IMR-90 (cell line): Measurements from ENCODE around the gene SIX5. TPM values are rescaled to one million over a fixed set of nuclear protein-coding genes. Genes with fewer than 3 reads are reported as not detected.

Experiments
- polyA plus RNA-seq, 3 experiments: library from polyadenylated mRNA; depleted of rRNA; stranded (reverse); fragments of >200 nt; gene quantifications; 2 replicates each; pipeline ENCODE4 v1.2.3, GENCODE V29; 2012; ENCODE audit warnings: low replicate concordance in 1 of 3
- total RNA-seq: library from RNA; depleted of rRNA; stranded (reverse); fragments of >200 nt; gene quantifications from 2 replicates; pipeline ENCODE4 v1.2.3, GENCODE V29; 2012; rRNA removed

Gene SIX5
- total and polyA plus RNA-seq, 2 of the 4 experiments (the other 2 are of a cell fraction), result 0.90 to 15.5 TPM

Other genes starting within 250 kb of the SIX5 start
- 3.9 and 5.2 TPM in 2 replicates for gene OPA3, start 184.4 kb downstream of the SIX5 start, total RNA-seq
- 9.6 and 10.9 TPM in 2 replicates for gene OPA3, start 184.4 kb downstream of the SIX5 start, polyA plus RNA-seq (2012; rRNA removed)
- gene GPR4, start 167.0 kb downstream of the SIX5 start, total RNA-seq, result not detected in 2 replicates
- gene GPR4, start 167.0 kb downstream of the SIX5 start, polyA plus RNA-seq (2012; rRNA removed), result 0.02 and 0.04 TPM in 2 replicates
- gene EML2, start 129.9 kb downstream of the SIX5 start, total RNA-seq, result 11.1 and 11.8 TPM in 2 replicates
- gene EML2, start 129.9 kb downstream of the SIX5 start, polyA plus RNA-seq (2012; rRNA removed), result 25.3 and 26.0 TPM in 2 replicates
- gene GIPR, start 101.0 kb downstream of the SIX5 start, total RNA-seq, result 0.18 and 0.28 TPM in 2 replicates
- 0.63 and 1.2 TPM in 2 replicates for gene GIPR, start 101.0 kb downstream of the SIX5 start, polyA plus RNA-seq (2012; rRNA removed)
- 877 and 974 TPM in 2 replicates for gene SNRPD2, start 77.3 kb downstream of the SIX5 start, total RNA-seq
- 587 and 623 TPM in 2 replicates for gene SNRPD2, start 77.3 kb downstream of the SIX5 start, polyA plus RNA-seq (2012; rRNA removed)
- 6.6 and 7.8 TPM in 2 replicates for gene QPCTL, start 76.6 kb downstream of the SIX5 start, total RNA-seq
- 11.5 and 12.1 TPM in 2 replicates for gene QPCTL, start 76.6 kb downstream of the SIX5 start, polyA plus RNA-seq (2012; rRNA removed)
- gene FBXO46, start 38.4 kb downstream of the SIX5 start, total RNA-seq, result 2.2 and 3.0 TPM in 2 replicates
- gene FBXO46, start 38.4 kb downstream of the SIX5 start, polyA plus RNA-seq (2012; rRNA removed), result 6.8 and 7.0 TPM in 2 replicates
- not detected in 2 replicates for gene MEIOSIN, start 35.8 kb downstream of the SIX5 start, total RNA-seq
- gene MEIOSIN, start 35.8 kb downstream of the SIX5 start, polyA plus RNA-seq (2012; rRNA removed), result not detected in 2 replicates
- 7.9 and 10.0 TPM in 2 replicates for gene DMPK, start 13.2 kb upstream of the SIX5 start, total RNA-seq
- gene DMPK, start 13.2 kb upstream of the SIX5 start, polyA plus RNA-seq (2012; rRNA removed), result 48.5 and 50.7 TPM in 2 replicates
- 9.7 and 10.0 TPM in 2 replicates for gene DMWD, start 23.6 kb upstream of the SIX5 start, total RNA-seq
- 28.5 and 33.1 TPM in 2 replicates for gene DMWD, start 23.6 kb upstream of the SIX5 start, polyA plus RNA-seq (2012; rRNA removed)
- gene RSPH6A, start 46.1 kb upstream of the SIX5 start, total RNA-seq, result under 0.01 TPM in 2 replicates
- 0.09 TPM in 1 of 2 replicates, not detected in the other for gene RSPH6A, start 46.1 kb upstream of the SIX5 start, polyA plus RNA-seq (2012; rRNA removed)
- 33.6 and 35.3 TPM in 2 replicates for gene SYMPK, start 93.9 kb upstream of the SIX5 start, total RNA-seq
- gene SYMPK, start 93.9 kb upstream of the SIX5 start, polyA plus RNA-seq (2012; rRNA removed), result 70.0 and 71.5 TPM in 2 replicates
- not detected in 2 replicates for gene FOXA3, start 95.1 kb upstream of the SIX5 start, total RNA-seq
- gene FOXA3, start 95.1 kb upstream of the SIX5 start, polyA plus RNA-seq (2012; rRNA removed), result not detected in 2 replicates
- 4.5 and 5.0 TPM in 2 replicates for gene IRF2BP1, start 116.9 kb upstream of the SIX5 start, total RNA-seq
- 8.5 and 11.6 TPM in 2 replicates for gene IRF2BP1, start 116.9 kb upstream of the SIX5 start, polyA plus RNA-seq (2012; rRNA removed)
- 0.28 and 0.36 TPM in 2 replicates for gene MYPOP, start 133.4 kb upstream of the SIX5 start, total RNA-seq
- gene MYPOP, start 133.4 kb upstream of the SIX5 start, polyA plus RNA-seq (2012; rRNA removed), result 2.8 and 3.1 TPM in 2 replicates
- not detected in 2 replicates for gene NANOS2, start 145.5 kb upstream of the SIX5 start, total RNA-seq
- gene NANOS2, start 145.5 kb upstream of the SIX5 start, polyA plus RNA-seq (2012; rRNA removed), result not detected in 2 replicates
- gene NOVA2, start 204.6 kb upstream of the SIX5 start, total RNA-seq, result not detected in 2 replicates
- gene NOVA2, start 204.6 kb upstream of the SIX5 start, polyA plus RNA-seq (2012; rRNA removed), result 0.03 TPM in 1 of 2 replicates, not detected in the other
- gene CCDC61, start 226.2 kb upstream of the SIX5 start, total RNA-seq, result 3.2 and 3.6 TPM in 2 replicates
- gene CCDC61, start 226.2 kb upstream of the SIX5 start, polyA plus RNA-seq (2012; rRNA removed), result 9.1 and 10.0 TPM in 2 replicates